Fibroblast of skin of back (primary cell): ENCODE measurements around the gene NRN1L. TPM values are rescaled to one million over a fixed set of nuclear protein-coding genes. Genes with fewer than 3 reads are reported as not detected.
"Not testable (repeated sequence)": the region's sequence is repeated elsewhere in the genome, so short reads cannot be mapped to it uniquely, and the experiment has no call there.

Source experiments
- DNase-seq: peaks from one replicate; pipeline ENCODE4 v3.0.0-alpha.2; 2013
- polyA plus RNA-seq, 2 experiments: library from polyadenylated mRNA; unstranded; fragments of 120-200 nt; gene quantifications; one replicate each; pipeline ENCODE4 v1.2.1, GENCODE V29; 2013; ENCODE audit not compliant: insufficient read length in 2 of 2

The NRN1L gene
- not detected for polyA plus RNA-seq (2013, experiment 1 of 2; ENCODE audit: insufficient read length)
- polyA plus RNA-seq (2013, experiment 2 of 2; ENCODE audit: insufficient read length) = not detected

GRCh38 chr16:67884684-67885083, at the start of gene NRN1L:
Gene NRN1L (plus strand): TSS chr16:67884885. CDS start chr16:67884904, 19 bp downstream.
- DNase-seq = peak; percentile 88

DNA sequence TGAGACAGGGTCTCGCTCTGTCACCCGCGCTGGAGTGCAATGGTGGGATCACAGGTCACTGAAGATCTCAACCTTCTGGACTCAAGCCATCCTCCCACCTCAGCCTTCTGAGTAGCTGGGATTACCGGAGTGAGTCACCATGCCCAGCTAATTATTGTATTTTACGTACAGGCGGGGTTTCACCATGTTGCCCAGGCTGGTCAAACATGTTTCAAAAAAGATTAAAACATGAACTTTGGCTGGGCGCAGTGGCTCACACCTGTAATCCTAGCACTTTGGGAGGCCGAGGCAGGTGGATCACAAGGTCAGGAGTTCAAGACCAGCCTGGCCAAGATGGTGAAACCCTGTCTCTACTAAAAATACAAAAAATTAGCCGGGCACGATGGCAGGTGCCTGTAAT, 47.5 kb upstream of the NRN1L start:
- not testable (repeated sequence) for DNase-seq

DNA sequence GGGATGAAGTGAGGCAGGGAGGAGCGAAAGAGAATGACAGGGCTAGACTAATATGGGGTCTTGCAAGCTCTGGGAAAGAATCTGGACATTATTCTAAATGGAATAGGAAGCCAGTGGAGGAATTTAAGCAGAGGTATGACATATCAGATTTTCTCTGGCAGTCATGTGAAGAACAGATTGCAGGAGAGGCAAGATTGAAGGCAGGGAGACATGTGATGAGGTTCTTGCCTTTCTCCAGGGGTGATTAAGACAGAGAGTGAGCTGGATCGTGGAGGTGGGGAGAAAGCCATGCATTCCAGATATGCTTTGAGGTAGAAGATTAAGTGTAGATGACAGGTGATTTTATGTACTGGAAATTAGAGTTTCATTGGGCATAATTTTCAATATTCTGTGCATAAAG, 46.9 kb upstream of the NRN1L start:
- no peak for DNase-seq

GRCh38 chr16:67841198-67841815, 43.4 kb upstream of the NRN1L start:
- DNase-seq = no peak

GRCh38 chr16:67841816-67842508, 42.7 kb upstream of the NRN1L start, which contains the start of gene THAP11:
Gene THAP11 (plus strand): TSS chr16:67842320. CDS start chr16:67842555, 235 bp downstream.
- peak; percentile 93 for DNase-seq

DNA sequence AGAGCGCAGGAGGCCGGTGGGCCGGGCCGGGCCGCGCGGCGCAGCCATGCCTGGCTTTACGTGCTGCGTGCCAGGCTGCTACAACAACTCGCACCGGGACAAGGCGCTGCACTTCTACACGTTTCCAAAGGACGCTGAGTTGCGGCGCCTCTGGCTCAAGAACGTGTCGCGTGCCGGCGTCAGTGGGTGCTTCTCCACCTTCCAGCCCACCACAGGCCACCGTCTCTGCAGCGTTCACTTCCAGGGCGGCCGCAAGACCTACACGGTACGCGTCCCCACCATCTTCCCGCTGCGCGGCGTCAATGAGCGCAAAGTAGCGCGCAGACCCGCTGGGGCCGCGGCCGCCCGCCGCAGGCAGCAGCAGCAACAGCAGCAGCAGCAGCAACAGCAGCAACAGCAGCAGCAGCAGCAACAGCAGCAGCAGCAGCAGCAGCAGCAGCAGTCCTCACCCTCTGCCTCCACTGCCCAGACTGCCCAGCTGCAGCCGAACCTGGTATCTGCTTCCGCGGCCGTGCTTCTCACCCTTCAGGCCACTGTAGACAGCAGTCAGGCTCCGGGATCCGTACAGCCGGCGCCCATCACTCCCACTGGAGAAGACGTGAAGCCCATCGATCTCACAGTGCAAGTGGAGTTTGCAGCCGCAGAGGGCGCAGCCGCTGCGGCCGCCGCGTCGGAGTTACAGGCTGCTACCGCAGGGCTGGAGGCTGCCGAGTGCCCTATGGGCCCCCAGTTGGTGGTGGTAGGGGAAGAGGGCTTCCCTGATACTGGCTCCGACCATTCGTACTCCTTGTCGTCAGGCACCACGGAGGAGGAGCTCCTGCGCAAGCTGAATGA, 42.0 kb upstream of the NRN1L start:
- DNase-seq = peak; percentile 55

DNA sequence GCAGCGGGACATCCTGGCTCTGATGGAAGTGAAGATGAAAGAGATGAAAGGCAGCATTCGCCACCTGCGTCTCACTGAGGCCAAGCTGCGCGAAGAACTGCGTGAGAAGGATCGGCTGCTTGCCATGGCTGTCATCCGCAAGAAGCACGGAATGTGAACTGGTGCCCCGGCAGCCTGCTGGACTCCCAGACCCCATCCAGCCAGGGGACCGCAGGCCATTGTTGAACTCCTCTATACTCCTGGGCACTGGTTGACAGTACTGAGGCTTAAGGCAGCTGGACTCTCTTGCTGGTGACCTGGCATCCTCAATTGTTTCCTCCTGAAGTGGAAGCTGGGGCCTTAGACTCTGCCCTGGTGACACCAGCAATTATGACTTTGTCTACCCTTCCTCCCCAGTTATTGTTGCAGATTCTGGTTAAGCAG, 41.3 kb upstream of the NRN1L start:
- peak; percentile 24 for DNase-seq

DNA sequence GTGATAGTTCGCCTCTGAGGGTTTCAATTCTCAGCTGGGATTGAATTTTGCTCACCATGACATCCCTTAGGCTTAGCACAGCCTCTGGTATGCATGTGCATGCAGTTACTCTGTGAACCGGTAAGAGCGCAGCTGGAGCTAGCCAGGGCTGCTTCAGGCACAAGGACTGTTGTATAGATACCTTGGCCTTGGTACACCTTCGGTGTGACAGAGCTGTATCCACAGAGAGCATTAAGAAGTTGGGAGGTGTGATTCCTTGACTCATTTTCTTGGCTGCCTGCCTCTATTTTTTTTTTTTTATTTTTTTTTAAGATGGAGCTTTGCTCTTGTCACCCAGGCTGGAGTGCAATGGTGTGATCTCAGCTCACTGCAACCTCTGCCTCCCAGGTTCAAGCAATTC, 40.2 kb upstream of the NRN1L start:
- peak; percentile 41 for DNase-seq

DNA sequence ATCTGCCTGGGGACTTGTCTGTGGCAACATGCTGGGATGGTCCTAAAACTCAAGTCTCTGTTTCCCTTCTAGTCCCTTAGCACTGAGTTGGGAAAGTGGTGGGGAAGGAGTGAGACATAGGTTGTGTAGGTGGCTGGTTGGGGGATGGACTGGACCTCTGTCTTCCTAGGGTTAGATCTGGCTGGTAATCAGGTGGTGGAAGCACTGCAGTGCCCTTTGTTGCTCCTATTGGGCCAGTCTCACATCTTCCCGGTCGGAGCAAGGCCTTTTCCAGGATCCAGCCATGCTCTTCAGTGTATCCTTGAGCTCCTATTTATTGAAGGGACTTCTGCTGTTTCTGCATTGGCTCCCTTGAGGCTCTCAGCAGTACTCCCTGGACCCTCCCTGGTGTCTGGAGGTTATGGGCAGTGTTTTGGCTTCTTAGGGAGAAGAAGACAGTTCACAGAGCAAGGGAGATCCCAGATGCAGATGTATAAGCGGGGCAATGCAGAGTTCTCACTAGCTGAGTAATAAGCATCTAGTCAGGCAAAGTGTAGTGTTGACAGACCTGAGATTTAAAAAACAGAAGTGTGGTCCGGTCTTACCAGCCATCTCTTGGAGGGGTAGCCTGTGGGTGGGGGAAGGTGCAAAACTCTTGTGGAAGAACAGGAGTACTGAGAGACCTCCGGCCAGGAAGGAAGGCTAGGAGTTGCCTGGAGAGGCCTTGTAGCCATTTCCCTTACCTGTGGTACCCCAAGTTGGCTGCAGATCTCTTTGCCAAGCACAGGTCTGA, 39.2 kb upstream of the NRN1L start:
- no peak for DNase-seq

DNA sequence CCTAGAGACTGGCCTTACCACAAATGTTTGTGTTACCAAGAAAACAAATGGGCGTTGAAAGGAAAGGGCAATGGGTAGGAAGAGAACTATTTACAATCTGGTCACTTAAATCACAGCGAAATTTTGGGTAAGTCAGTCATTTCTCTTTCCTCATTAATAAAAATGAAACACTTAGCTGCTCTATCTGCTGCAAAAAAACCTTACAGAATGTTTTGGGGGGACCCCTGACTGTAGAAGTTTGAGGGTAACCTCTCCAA, 38.7 kb upstream of the NRN1L start:
- no peak for DNase-seq

- peak; percentile 96 for DNase-seq
Observed at GRCh38 chr16:67846320-67847063, 38.2 kb upstream of the NRN1L start, which contains the start of gene NUTF2. Gene NUTF2 (plus strand): TSS chr16:67846933. CDS start chr16:67865131, 18,198 bp downstream.

DNA sequence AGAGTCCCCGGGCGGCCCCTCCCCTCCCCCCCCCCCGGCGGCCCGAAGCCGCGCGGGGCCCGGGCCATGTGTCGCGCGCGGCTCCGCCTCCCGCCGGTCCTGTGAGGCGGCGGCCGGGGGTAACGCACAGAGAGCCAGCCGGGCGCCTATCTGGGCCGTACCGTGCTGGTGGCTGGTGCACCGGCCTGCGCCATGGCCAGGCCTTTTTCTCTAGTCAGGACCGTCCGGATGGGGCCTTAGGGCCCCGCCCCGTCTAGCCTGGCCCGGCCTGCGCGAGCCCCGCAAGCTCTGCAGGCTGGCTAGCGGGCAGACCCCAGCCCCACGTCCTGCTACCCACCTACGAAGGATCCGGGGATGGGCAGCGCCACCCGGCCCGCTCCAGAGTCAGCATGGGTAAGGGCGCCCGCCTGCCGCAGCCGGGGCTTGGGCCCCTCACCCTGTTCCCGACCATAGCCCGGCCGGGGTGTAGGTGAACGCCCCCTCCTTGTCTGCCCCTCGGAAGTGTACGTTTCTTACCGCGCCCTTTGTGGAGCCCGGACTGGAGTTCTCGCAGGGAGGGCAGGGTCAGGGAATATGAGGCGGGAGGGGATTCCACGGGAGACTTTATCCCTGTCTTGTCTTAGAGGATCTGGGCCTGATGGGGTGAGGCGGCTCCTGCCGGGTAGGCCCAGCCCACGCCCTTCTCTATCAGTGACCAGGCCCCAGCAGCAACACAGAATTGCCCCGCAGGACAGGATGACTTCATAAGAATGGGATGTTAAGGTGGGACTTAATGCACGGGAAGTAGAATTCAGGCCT, 37.4 kb upstream of the NRN1L start, which contains the start of gene CENPT:
Gene CENPT, minus strand, starts transcription at position 630 of the 798 bp plus-strand sequence. CDS start 13,834 bp downstream, outside the sequence.
- peak; percentile 72 for DNase-seq

DNA sequence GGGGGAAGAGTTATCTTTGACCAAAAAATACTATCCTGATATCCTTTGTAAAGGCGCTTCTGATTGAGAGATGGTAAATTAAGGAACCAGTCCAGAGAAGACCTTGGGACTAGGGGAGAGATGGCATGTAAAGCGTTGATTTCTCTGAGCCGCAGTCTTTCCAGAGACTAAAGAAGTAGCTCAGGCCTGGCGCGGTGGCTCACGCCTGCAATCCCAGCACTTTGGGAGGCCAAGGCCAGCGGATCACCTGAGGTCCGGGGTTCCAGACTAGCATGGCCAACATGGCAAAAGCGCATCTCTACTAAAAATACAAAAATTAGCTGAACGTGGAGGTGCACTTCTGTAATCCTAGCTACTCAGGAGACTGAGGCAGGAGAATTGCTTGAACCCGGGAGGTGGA, 36.6 kb upstream of the NRN1L start:
- DNase-seq = no peak

DNA sequence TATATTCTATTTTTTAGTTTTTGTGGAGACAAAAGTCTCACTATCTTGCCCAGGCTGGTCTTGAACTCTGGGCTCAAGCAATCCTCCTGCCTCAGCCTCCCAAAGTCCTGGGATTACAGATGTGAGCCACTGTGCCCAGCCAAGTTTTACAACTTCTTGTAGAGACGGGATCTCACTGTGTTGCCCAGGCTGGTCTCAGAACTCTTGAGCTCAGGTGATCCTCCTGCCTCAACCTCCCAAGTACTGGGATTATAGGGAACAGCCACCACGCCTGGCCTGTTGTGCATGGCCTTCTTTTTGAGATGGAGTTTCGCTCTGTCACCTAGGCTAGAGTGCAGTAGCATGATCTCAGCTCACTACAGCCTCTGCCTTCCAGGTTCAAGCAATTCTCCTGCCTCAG, 31.0 kb upstream of the NRN1L start:
- no peak for DNase-seq

DNA sequence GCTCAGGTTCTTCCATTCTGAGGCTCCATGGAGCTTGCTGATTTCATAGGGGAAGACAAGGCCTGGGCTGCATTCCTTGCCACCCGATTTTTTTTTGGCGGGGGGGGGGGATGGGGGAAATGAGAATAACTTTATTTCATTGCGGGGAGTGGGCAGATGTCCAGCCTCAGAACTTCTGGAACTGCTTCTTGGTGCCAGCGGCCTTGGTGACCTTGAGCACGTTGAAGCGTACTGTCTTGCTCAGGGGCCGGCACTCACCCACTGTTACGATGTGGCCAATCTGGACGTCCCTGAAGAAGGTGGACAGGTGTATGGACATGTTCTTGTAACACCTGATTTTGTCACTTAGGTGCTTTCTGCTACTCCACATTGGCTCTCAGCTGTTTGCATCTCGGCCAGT, 28.9 kb upstream of the NRN1L start:
- no peak for DNase-seq

DNA sequence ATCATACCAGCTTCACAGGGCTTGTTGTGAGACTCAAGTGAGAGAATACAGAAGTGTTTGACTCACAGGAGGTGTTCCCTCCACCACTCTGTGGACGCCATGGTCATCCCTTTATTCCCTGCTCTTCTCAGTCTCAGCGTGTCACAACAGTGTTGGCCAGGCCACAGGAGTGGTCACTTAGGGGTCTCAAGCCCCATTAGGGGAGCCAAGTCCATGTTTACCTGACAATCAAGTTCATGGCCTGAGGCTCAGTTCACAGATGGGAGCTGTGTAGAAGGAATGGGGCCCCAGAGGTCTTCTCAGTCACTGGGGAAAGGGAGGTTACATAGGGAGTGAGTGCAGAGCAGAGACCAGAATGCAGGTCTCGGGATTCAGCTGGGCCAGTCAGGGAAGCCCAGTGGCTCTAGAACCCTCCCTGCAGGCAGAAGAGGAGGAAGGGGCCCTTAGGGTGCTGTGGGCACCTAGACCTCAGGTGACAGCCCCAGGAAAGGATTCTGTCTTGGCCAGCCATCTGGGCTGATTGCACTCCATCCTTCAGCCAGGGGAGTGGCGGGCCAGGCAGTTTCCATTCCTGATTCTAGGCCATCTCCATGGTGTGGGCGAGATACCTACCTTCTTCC, 27.6 kb upstream of the NRN1L start:
- no peak for DNase-seq

GRCh38 chr16:67857547-67858233, 27.0 kb upstream of the NRN1L start:
- DNase-seq = peak; percentile 88

DNA sequence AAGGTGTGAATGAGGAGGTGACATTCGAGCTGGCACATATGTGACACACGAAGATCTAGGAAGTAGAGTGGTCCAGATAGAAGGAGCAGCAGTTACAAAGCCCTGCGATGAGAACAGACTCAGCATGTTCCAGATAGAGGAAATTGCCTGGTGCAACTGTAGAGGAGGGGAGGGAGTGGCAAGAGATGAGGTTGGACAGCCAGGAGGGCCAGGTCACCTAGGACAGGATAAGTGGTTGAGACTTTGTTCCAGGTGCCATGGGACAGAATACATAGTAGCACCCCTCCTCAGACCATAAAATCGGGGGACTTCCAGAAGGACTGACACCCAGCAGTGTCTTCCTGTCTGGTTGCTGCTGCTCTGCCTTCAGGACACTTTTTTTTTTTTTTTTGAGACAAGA, 26.2 kb upstream of the NRN1L start:
- no peak for DNase-seq

GRCh38 chr16:67860589-67861398, 23.9 kb upstream of the NRN1L start:
- no peak for DNase-seq
